H54 (cell line): ENCODE measurements around the gene WEE1.
"Not testable (repeated sequence)": the region's sequence is repeated elsewhere in the genome, so short reads cannot be mapped to it uniquely, and the experiment has no call there.

Experiments
- DNase-seq: peaks from one replicate; pipeline ENCODE4 v3.0.0; 2011; ENCODE audit warnings: low spot score, mixed read lengths; ENCODE audit not compliant: insufficient read length
- FAIRE-seq: peaks from 3 replicates; lab custom pipeline; 2011; peaks lifted over from hg19 to GRCh38; lab: Jason Lieb, UNC
- POLR2A ChIP-seq: IDR thresholded peaks from 2 replicates; pipeline ENCODE4 v1.6.1; 2011; ENCODE audit warnings: low read depth, mild to moderate bottlenecking, low read length

WEE1 gene

GRCh38 chr11:9573052-9573774, at the start of gene WEE1:
TSS of gene WEE1 (plus strand) at chr11:9573670. CDS start at chr11:9573934, 264 bp downstream.
- DNase-seq = peak; percentile 92
- peak; percentile 89 for FAIRE-seq
- TF ChIP-seq POLR2A = peak; percentile 85

GRCh38 chr11:9524001-9524400, 49.5 kb upstream of the WEE1 start:
- DNase-seq (no peak), FAIRE-seq (no peak)
- no peak for TF ChIP-seq POLR2A

GRCh38 chr11:9525116-9525515, 48.4 kb upstream of the WEE1 start:
- FAIRE-seq (peak; percentile 36), DNase-seq (no peak)
- no peak for TF ChIP-seq POLR2A

- DNase-seq (no peak), FAIRE-seq (peak; percentile 88)
- TF ChIP-seq POLR2A = no peak
Measured at GRCh38 chr11:9527481-9528135, 45.9 kb upstream of the WEE1 start.

DNA sequence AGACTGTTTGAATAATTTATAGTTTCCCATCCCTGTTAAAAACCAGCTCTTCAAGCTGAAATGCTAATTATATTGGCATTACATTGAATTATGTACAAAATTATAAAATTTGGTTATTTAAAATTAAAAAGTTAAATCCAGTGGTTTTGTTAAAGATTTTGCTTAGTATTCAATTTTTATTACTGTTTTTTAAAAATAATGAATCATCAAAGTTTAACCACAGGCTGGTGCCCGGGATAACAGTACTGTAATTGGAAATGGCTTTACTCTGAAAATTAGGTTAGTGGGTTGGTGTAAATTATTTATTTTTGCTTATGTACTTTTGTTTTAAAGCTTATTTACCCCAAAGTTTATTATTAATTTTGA, 45.4 kb upstream of the WEE1 start:
- FAIRE-seq = no peak
- no peak for TF ChIP-seq POLR2A
- no peak for DNase-seq

GRCh38 chr11:9528573-9529333, 44.7 kb upstream of the WEE1 start:
- DNase-seq = no peak
- FAIRE-seq = no peak
- TF ChIP-seq POLR2A = no peak

DNA sequence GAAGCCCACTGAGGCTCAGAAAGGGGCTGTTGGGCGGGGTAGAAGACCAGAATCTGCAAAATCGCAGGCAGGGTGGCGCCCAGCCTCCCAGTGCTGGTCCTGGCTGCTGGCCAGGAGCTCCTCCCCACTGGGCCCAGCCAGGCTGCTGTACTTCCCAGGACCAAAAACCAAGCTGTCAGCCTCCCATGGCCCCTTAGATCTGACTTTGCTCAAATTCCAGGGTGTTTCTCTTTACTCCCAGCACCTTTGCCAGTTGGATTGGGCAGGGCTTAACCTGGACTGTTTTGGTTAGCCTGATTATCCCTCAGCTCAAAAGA, 44.2 kb upstream of the WEE1 start:
- TF ChIP-seq POLR2A = no peak
- no peak for DNase-seq
- FAIRE-seq = no peak

DNA sequence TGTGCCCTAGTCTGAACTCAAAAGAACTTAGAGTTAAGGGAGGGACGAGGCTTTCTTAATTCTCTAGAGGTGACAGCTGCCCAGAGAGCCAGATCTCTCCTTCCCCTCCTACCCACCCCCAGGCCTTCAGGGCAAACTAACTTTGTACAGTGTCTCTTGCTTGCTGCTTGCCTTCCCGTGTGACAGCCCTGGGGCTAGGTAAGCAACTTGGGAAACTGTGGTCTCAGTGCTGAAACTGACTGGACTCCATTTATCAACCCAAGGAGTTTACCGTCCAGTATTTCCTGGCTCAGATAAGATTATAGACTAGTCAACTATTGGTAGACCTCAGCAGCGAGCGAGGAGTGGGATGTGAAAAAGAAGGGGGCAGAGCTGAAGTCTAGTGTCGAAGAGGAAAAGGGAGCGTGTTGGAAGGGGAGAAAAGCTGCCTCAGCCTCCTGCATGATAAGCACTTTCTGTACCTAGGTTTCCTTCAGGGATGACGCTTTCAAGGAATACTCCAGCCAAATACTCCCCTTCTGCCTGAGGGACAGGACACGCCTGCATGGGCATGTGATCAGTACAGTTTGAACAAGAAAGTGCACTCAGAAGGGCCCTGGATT, 43.3 kb upstream of the WEE1 start:
- no peak for TF ChIP-seq POLR2A
- no peak for DNase-seq
- FAIRE-seq = no peak

DNA sequence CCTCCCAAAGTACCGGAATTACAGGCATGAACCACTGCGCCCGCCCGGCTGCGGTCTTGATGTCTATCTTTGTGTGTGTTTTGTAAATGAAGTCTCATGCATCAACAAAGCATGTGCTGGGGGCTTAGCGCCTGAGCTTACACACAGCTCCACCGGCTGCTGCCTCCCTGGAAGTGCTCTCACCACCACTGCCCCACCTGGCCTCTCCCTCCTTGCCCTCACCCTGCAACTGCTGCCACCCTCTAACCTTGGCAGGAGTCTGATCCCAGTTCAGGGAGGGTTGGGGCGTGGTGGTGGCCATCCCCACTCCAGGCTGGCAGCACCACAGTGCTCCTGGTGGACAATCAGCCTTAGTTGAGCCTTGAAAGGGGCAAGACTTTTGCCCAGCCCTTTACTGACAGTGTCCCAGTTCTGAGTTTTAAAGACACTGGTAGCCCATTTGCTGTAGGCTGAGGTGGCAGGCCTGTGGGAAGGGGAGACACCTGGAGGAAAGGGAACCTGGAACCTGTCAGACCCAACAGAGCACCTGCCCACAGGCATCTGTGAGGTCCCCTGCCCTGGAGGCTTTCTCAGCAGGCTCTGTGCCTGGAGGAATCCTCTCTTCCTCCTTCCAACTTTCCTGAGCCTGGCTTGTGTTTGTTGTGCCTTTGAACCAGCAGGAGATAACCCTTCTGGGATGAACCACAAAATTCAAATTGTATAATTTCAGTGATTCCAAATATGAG, 42.4 kb upstream of the WEE1 start:
- TF ChIP-seq POLR2A = no peak
- DNase-seq = no peak
- FAIRE-seq = no peak

- no peak for DNase-seq
- TF ChIP-seq POLR2A = no peak
- FAIRE-seq = no peak
Measured at GRCh38 chr11:9533058-9533457, 40.4 kb upstream of the WEE1 start.

- TF ChIP-seq POLR2A = no peak
- no peak for FAIRE-seq
- no peak for DNase-seq
Measured at GRCh38 chr11:9533736-9534473, 39.6 kb upstream of the WEE1 start.

GRCh38 chr11:9535189-9535781, 38.2 kb upstream of the WEE1 start:
- TF ChIP-seq POLR2A = no peak
- FAIRE-seq = no peak
- DNase-seq = peak; percentile 60

DNA sequence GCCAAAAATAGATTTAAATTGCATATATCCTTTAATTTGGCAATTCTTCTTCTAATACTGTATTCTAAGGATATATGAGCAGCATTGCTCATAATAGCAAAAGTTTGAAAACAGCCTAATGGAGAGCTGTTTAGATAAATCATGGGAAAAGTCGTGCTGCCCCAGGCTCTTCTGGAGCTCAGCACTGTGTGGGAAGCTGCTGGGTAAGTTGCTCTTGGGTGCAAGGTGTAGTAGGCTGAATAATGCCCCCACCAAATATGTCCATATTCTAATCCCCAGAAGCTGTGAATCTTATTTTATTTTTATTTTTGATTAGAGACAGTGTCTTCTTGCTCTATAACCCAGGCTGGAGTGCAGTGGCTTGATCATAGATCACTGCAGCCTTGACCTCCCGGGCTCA, 34.9 kb upstream of the WEE1 start:
- DNase-seq (no peak), FAIRE-seq (no peak)
- TF ChIP-seq POLR2A = no peak

- not testable (repeated sequence) for DNase-seq, FAIRE-seq
Measured at GRCh38 chr11:9549216-9549615, 24.3 kb upstream of the WEE1 start.
